DOHH2 (cell line): ENCODE measurements around the gene TGM3.

Experiments used
- H3F3A ChIP-seq: fragments of 200-600 bp; sonication (generic), shearing (Covaris generic); 2 replicates; pipeline ENCODE4 v1.6.0; 2016; ENCODE audit warnings: antibody characterized with exemption, mild to moderate bottlenecking; ENCODE audit not compliant: control insufficient read depth, insufficient read depth
- H3K27ac ChIP-seq: fragments of 200-600 bp; sonication (generic); 2 replicates; pipeline ENCODE4 v1.5.1; 2014; ENCODE audit warnings: low read depth, mild to moderate bottlenecking, low read length, moderate library complexity
- H3K27me3 ChIP-seq: fragments of 200-600 bp; sonication (generic); 2 replicates; pipeline ENCODE4 v1.6.1; 2014; ENCODE audit warnings: mild to moderate bottlenecking, low read length, mixed read lengths; ENCODE audit not compliant: control insufficient read depth
- H3K36me3 ChIP-seq: fragments of 200-600 bp; sonication (generic); 2 replicates; pipeline ENCODE4 v1.6.1; 2014; ENCODE audit warnings: mild to moderate bottlenecking, low read length, moderate library complexity, mixed read lengths; ENCODE audit not compliant: control insufficient read depth
- H3K4me1 ChIP-seq: fragments of 200-600 bp; sonication (generic); 2 replicates; pipeline ENCODE4 v1.6.1; 2014; ENCODE audit warnings: mild to moderate bottlenecking, low read length, mixed read lengths; ENCODE audit not compliant: control insufficient read depth
- H3K4me2 ChIP-seq: fragments of 200-600 bp; sonication (generic); 2 replicates; pipeline ENCODE4 v1.6.0; 2014; ENCODE audit warnings: mild to moderate bottlenecking, low read length, moderate library complexity
- H3K4me3 ChIP-seq: fragments of 200-600 bp; sonication (generic); 2 replicates; pipeline ENCODE4 v1.5.1; 2014; ENCODE audit warnings: mild to moderate bottlenecking, low read length, mixed read lengths
- H3K79me2 ChIP-seq: fragments of 200-600 bp; sonication (generic); 2 replicates; pipeline ENCODE4 v1.6.1; 2014; ENCODE audit warnings: mild to moderate bottlenecking, low read length, mixed read lengths; ENCODE audit not compliant: control insufficient read depth
- H3K9me2 ChIP-seq: fragments of 200-600 bp; sonication (generic); replicated peaks from 2 replicates; pipeline ENCODE4 v1.6.1; 2014; ENCODE audit warnings: mild to moderate bottlenecking, low read length, mixed read lengths; ENCODE audit not compliant: control insufficient read depth
- H3K9me3 ChIP-seq: fragments of 200-600 bp; sonication (generic); 2 replicates; pipeline ENCODE4 v1.6.1; 2014; ENCODE audit warnings: antibody characterized with exemption, low read length, mixed read lengths; ENCODE audit not compliant: control insufficient read depth, insufficient read depth
- H4K20me1 ChIP-seq: fragments of 200-600 bp; sonication (generic); 2 replicates; pipeline ENCODE4 v1.6.0; 2014; ENCODE audit warnings: low read depth, mild to moderate bottlenecking, antibody characterized with exemption, low read length, moderate library complexity; ENCODE audit not compliant: control insufficient read depth, insufficient read depth
- CTCF ChIP-seq: fragments of 200-600 bp; sonication (generic); IDR thresholded peaks from one replicate; pipeline ENCODE4 v1.5.1; 2014; ENCODE audit warnings: antibody characterized with exemption, mild to moderate bottlenecking, low read depth, low read length; ENCODE audit not compliant: poor library complexity, severe bottlenecking
- EZH2phosphoT487 ChIP-seq: fragments of 200-600 bp; sonication (generic); IDR thresholded peaks from 2 replicates; pipeline ENCODE4 v1.6.1; 2017; ENCODE audit warnings: borderline replicate concordance, mild to moderate bottlenecking, antibody characterized with exemption, low read length, moderate library complexity, mixed read lengths

The TGM3 gene

GRCh38 chr20:2307136-2307535 is 11.3 kb downstream of the TGM3 start:
- H4K20me1 ChIP-seq: peaks cover 2% of the 10 kb centered on the region; the same call in 1 of the 2 replicates
- TF ChIP-seq CTCF (no peak), EZH2phosphoT487 (no peak)
- H3K4me1 ChIP-seq: no peaks in the 10 kb centered on the region

GRCh38 chr20:2311329-2311728 is 15.5 kb downstream of the TGM3 start:
- Histone ChIP-seq H3K36me3 (no peaks in the 10 kb centered on the region), H3K79me2 (no peaks in the 10 kb centered on the region), H3K9me3 (no peaks in the 10 kb centered on the region), H3K27me3 (no peaks in the 10 kb centered on the region), H4K20me1 (no peaks in the 10 kb centered on the region), H3K4me1 (no peaks in the 10 kb centered on the region), H3K4me3 (no peak overlapping the region), H3K27ac (no peak overlapping the region), H3F3A (no peaks in the 10 kb centered on the region), H3K4me2 (no peak overlapping the region), H3K9me2 (no peaks in the 10 kb centered on the region)
- no peak for TF ChIP-seq EZH2phosphoT487
- TF ChIP-seq CTCF: no peak

More at GRCh38 chr20:2307136-2307535, 11.3 kb downstream of the TGM3 start:
- Histone ChIP-seq H3K27me3 (no peaks in the 10 kb centered on the region; the same call in 1 of the 2 replicates), H3K27ac (no peak overlapping the region), H3K79me2 (no peaks in the 10 kb centered on the region), H3F3A (no peaks in the 10 kb centered on the region), H3K4me3 (no peak overlapping the region), H3K36me3 (no peaks in the 10 kb centered on the region), H3K4me2 (no peak overlapping the region), H3K9me3 (no peaks in the 10 kb centered on the region), H3K9me2 (no peaks in the 10 kb centered on the region)

- no peaks in the 10 kb centered on the region for H3F3A ChIP-seq
- H3K4me3 ChIP-seq: no peak overlapping the region
- H3K9me2 ChIP-seq: no peaks in the 10 kb centered on the region
- TF ChIP-seq CTCF (no peak), EZH2phosphoT487 (no peak)
- H3K9me3 ChIP-seq: no peaks in the 10 kb centered on the region
- no peak overlapping the region for H3K4me2 ChIP-seq
- no peaks in the 10 kb centered on the region for H3K79me2 ChIP-seq
- no peaks in the 10 kb centered on the region for H3K27me3 ChIP-seq
- no peaks in the 10 kb centered on the region for H3K4me1 ChIP-seq
- no peak overlapping the region for H3K27ac ChIP-seq
- no peaks in the 10 kb centered on the region for H3K36me3 ChIP-seq
- no peaks in the 10 kb centered on the region for H4K20me1 ChIP-seq
Measured at GRCh38 chr20:2312876-2313275, 17.1 kb downstream of the TGM3 start.
